GM23248 (cell line): Measurements from ENCODE around the gene CNGB1.

ENCODE experiments used
- EZH2 ChIP-seq: fragments of 200-600 bp; sonication (generic); IDR thresholded peaks from 2 replicates; pipeline ENCODE4 v1.6.1; 2018; ENCODE audit warnings: antibody characterized with exemption, mild to moderate bottlenecking; ENCODE audit not compliant: insufficient read depth, poor library complexity, severe bottlenecking
- EZH2phosphoT487 ChIP-seq: fragments of 200-600 bp; sonication (generic); IDR thresholded peaks from 2 replicates; pipeline ENCODE4 v1.6.1; 2018; ENCODE audit warnings: antibody characterized with exemption, moderate library complexity, mild to moderate bottlenecking, low read depth; ENCODE audit not compliant: insufficient read depth

- TF ChIP-seq EZH2 (no peak), EZH2phosphoT487 (no peak)
These were observed 31.0 kb upstream of the CNGB1 start for GRCh38 chr16:58001781-58002415.
